DOHH2 (cell line): ENCODE data around the gene PRDX6.

Experiments
- H3F3A ChIP-seq: fragments of 200-600 bp; sonication (generic), shearing (Covaris generic); 2 replicates; pipeline ENCODE4 v1.6.0; 2016; ENCODE audit warnings: antibody characterized with exemption, mild to moderate bottlenecking; ENCODE audit not compliant: control insufficient read depth, insufficient read depth
- H3K27ac ChIP-seq: fragments of 200-600 bp; sonication (generic); 2 replicates; pipeline ENCODE4 v1.5.1; 2014; ENCODE audit warnings: low read depth, mild to moderate bottlenecking, low read length, moderate library complexity
- H3K27me3 ChIP-seq: fragments of 200-600 bp; sonication (generic); 2 replicates; pipeline ENCODE4 v1.6.1; 2014; ENCODE audit warnings: mild to moderate bottlenecking, low read length, mixed read lengths; ENCODE audit not compliant: control insufficient read depth
- H3K36me3 ChIP-seq: fragments of 200-600 bp; sonication (generic); 2 replicates; pipeline ENCODE4 v1.6.1; 2014; ENCODE audit warnings: mild to moderate bottlenecking, low read length, moderate library complexity, mixed read lengths; ENCODE audit not compliant: control insufficient read depth
- H3K4me1 ChIP-seq: fragments of 200-600 bp; sonication (generic); 2 replicates; pipeline ENCODE4 v1.6.1; 2014; ENCODE audit warnings: mild to moderate bottlenecking, low read length, mixed read lengths; ENCODE audit not compliant: control insufficient read depth
- H3K4me2 ChIP-seq: fragments of 200-600 bp; sonication (generic); 2 replicates; pipeline ENCODE4 v1.6.0; 2014; ENCODE audit warnings: mild to moderate bottlenecking, low read length, moderate library complexity
- H3K4me3 ChIP-seq: fragments of 200-600 bp; sonication (generic); 2 replicates; pipeline ENCODE4 v1.5.1; 2014; ENCODE audit warnings: mild to moderate bottlenecking, low read length, mixed read lengths
- H3K79me2 ChIP-seq: fragments of 200-600 bp; sonication (generic); 2 replicates; pipeline ENCODE4 v1.6.1; 2014; ENCODE audit warnings: mild to moderate bottlenecking, low read length, mixed read lengths; ENCODE audit not compliant: control insufficient read depth
- H3K9me2 ChIP-seq: fragments of 200-600 bp; sonication (generic); replicated peaks from 2 replicates; pipeline ENCODE4 v1.6.1; 2014; ENCODE audit warnings: mild to moderate bottlenecking, low read length, mixed read lengths; ENCODE audit not compliant: control insufficient read depth
- H3K9me3 ChIP-seq: fragments of 200-600 bp; sonication (generic); 2 replicates; pipeline ENCODE4 v1.6.1; 2014; ENCODE audit warnings: antibody characterized with exemption, low read length, mixed read lengths; ENCODE audit not compliant: control insufficient read depth, insufficient read depth
- H4K20me1 ChIP-seq: fragments of 200-600 bp; sonication (generic); 2 replicates; pipeline ENCODE4 v1.6.0; 2014; ENCODE audit warnings: low read depth, mild to moderate bottlenecking, antibody characterized with exemption, low read length, moderate library complexity; ENCODE audit not compliant: control insufficient read depth, insufficient read depth
- EZH2phosphoT487 ChIP-seq: fragments of 200-600 bp; sonication (generic); IDR thresholded peaks from 2 replicates; pipeline ENCODE4 v1.6.1; 2017; ENCODE audit warnings: borderline replicate concordance, mild to moderate bottlenecking, antibody characterized with exemption, low read length, moderate library complexity, mixed read lengths
- TF ChIP-seq, protein P1 (sequence below): fragments of 200-600 bp; sonication (generic); IDR thresholded peaks from one replicate; pipeline ENCODE4 v1.5.1; 2014; ENCODE audit warnings: antibody characterized with exemption, mild to moderate bottlenecking, low read depth, low read length; ENCODE audit not compliant: poor library complexity, severe bottlenecking

PRDX6 gene

DNA sequence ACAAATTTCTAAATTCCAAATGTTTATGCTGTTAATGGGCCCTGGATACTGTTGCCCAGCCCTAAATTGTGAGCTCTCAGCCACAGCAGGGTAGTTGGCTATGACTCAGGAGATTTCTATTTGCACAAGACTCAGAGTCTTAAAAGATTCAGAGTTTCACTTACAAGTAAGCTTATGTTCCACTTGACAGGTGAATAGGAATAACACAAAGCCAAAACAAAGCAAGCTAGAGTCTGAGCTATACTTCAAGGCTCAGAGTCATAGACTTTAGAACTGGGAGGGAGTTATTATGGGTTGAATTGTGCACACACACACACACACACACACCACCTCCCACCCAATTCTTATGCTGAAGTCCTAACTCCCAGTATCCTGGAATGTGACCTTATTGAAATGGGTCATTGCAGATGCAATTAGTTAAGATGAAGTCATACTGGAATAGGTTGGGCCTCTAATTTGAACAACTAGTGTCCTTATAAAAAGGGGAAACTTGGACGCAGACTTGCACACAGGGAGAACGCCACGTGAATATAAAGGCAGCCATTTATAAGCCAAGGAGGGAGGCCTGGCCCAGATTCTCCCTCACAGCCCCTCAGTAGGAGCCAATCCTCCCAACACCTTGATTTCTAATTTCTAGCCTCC is 30.2 kb downstream of the PRDX6 start:
- Histone ChIP-seq H3K9me2 (no peaks in the 10 kb centered on the region), H3K4me1 (no peaks in the 10 kb centered on the region), H3K9me3 (no peaks in the 10 kb centered on the region), H3F3A (no peaks in the 10 kb centered on the region), H3K27me3 (no peaks in the 10 kb centered on the region), H3K36me3 (no peaks in the 10 kb centered on the region), H4K20me1 (no peaks in the 10 kb centered on the region), H3K4me3 (no peak overlapping the region), H3K27ac (no peak overlapping the region), H3K79me2 (no peaks in the 10 kb centered on the region), H3K4me2 (no peak overlapping the region)
- TF ChIP-seq, protein P1, sequence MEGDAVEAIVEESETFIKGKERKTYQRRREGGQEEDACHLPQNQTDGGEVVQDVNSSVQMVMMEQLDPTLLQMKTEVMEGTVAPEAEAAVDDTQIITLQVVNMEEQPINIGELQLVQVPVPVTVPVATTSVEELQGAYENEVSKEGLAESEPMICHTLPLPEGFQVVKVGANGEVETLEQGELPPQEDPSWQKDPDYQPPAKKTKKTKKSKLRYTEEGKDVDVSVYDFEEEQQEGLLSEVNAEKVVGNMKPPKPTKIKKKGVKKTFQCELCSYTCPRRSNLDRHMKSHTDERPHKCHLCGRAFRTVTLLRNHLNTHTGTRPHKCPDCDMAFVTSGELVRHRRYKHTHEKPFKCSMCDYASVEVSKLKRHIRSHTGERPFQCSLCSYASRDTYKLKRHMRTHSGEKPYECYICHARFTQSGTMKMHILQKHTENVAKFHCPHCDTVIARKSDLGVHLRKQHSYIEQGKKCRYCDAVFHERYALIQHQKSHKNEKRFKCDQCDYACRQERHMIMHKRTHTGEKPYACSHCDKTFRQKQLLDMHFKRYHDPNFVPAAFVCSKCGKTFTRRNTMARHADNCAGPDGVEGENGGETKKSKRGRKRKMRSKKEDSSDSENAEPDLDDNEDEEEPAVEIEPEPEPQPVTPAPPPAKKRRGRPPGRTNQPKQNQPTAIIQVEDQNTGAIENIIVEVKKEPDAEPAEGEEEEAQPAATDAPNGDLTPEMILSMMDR, result no peak
- no peak for TF ChIP-seq EZH2phosphoT487

GRCh38 chr1:173507847-173508209 is 30.7 kb downstream of the PRDX6 start:
- Histone ChIP-seq H3K4me2 (no peak overlapping the region), H3K9me2 (no peaks in the 10 kb centered on the region), H3K4me1 (no peaks in the 10 kb centered on the region), H3K36me3 (no peaks in the 10 kb centered on the region), H3K4me3 (no peak overlapping the region), H4K20me1 (no peaks in the 10 kb centered on the region), H3K79me2 (no peaks in the 10 kb centered on the region), H3K9me3 (no peaks in the 10 kb centered on the region), H3K27ac (no peak overlapping the region), H3F3A (no peaks in the 10 kb centered on the region), H3K27me3 (no peaks in the 10 kb centered on the region)
- TF ChIP-seq, protein P1, result no peak
- no peak for TF ChIP-seq EZH2phosphoT487

- H3K9me2 ChIP-seq, result no peaks in the 10 kb centered on the region
- no peaks in the 10 kb centered on the region for H3F3A ChIP-seq
- H3K27me3 ChIP-seq, result no peaks in the 10 kb centered on the region
- H3K36me3 ChIP-seq, result no peaks in the 10 kb centered on the region
- no peak overlapping the region for H3K4me2 ChIP-seq
- no peak overlapping the region for H3K4me3 ChIP-seq
- H4K20me1 ChIP-seq, result no peaks in the 10 kb centered on the region
- no peaks in the 10 kb centered on the region for H3K4me1 ChIP-seq
- H3K79me2 ChIP-seq, result no peaks in the 10 kb centered on the region
- TF ChIP-seq, protein P1, result no peak
- no peak for TF ChIP-seq EZH2phosphoT487
- H3K9me3 ChIP-seq, result no peaks in the 10 kb centered on the region
- H3K27ac ChIP-seq, result no peak overlapping the region
Measured at GRCh38 chr1:173508541-173508940, 31.4 kb downstream of the PRDX6 start.
